GM21360 (cell line): ENCODE measurements around the gene ABLIM3.
A peak's percentile ranks its signal among the peaks of the same experiment; 100 is the strongest.

Experiments
- ATAC-seq: cut with Tn5 transposase; IDR thresholded peaks from one replicate; pipeline ENCODE4 v1.9.1; 2021; ENCODE audit warnings: mild to moderate bottlenecking, moderate library complexity; ENCODE audit not compliant: unreplicated experiment

The ABLIM3 gene

GRCh38 chr5:149156435-149157083 lies 15.3 kb downstream of the ABLIM3 start:
- no peak for ATAC-seq

- ATAC-seq = no peak
These were observed 16.0 kb downstream of the ABLIM3 start for GRCh38 chr5:149157330-149157729.

DNA sequence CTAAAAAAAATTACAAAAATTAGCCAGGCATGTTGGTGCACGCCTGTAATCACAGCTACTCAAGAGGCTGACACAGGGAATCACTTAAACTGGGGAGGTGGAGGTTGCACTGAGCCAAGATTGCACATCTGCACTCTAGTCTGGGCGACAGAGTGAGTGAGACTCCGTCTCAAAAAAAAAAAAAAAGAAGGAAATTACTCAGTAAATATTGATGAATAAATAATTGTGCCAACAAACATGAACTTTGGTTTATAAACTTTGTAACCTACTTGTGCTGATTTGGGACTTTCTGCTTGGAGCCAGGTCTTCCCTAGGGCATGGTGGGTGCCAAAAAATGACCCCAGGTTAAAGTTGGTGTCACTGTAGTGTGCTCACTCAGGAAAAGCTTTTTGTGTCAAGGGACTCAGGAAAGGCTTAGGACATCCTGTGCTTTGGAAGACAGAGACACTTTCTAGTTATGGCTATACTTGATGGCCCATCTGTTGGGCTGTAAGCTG lies 19.0 kb downstream of the ABLIM3 start:
- ATAC-seq = no peak

DNA sequence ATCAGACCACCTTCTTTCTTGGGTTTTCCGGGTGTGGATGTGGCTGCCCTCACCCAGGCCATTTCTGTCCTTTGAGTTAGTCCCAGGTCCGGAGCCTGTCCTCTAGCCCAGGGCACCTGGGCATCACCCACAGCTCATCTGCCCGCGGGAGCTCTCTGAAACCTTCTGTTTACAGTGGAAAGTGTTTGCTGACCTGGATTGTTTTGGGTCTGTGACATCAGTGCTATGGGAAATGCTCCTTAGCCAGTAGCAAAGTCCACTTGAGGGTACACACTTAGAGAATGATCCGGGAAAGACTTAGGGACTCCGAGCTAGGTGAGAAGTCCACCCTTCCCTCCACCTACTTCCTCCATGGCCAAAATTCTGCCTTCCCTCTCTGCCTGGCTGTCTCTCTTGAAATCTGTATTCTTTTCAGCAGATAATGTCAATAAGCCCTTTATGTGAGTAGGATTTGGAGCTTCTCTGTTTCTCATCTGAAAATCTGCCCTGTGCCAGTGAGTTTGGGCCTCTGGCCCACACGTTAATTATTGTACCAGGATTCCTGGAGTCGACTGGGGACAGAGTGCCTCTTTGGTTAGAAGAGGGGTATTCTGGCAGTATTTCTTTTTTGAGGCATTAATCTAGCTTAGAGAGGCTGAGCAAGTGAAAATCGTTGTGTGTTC lies 19.9 kb downstream of the ABLIM3 start:
- no peak for ATAC-seq

GRCh38 chr5:149161850-149162249 lies 20.6 kb downstream of the ABLIM3 start:
- ATAC-seq = no peak

GRCh38 chr5:149162401-149163084 lies 21.2 kb downstream of the ABLIM3 start:
- peak; percentile 83 for ATAC-seq

GRCh38 chr5:149164731-149165130 lies 23.4 kb downstream of the ABLIM3 start:
- no peak for ATAC-seq

- no peak for ATAC-seq
These were observed 24.8 kb downstream of the ABLIM3 start for GRCh38 chr5:149166128-149166527.

DNA sequence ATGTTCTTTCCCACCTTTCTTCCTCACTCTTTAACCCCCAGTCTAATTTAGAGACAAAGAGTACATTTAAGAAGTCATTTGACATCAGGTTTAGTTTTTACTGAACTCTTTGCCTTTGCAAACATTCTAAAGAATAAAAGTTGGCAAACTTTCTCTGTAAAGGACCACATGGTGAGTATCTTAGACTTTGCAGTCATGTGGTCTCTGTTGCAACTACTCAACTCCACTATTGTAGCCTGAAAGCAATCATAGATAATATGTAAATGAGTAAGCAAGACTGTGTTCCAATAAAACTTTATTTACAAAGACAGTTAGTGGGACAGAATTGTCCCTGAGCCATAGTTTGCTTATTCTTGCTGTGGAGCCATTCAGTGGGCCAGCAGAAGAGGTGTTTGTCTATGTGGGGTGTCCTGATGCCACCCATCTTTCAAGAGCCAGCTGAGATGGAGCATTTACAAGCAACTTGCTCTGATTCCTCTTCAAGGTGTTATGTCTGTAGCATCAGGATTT lies 25.4 kb downstream of the ABLIM3 start:
- no peak for ATAC-seq

GRCh38 chr5:149168276-149168906 lies 27.1 kb downstream of the ABLIM3 start:
- ATAC-seq = no peak

DNA sequence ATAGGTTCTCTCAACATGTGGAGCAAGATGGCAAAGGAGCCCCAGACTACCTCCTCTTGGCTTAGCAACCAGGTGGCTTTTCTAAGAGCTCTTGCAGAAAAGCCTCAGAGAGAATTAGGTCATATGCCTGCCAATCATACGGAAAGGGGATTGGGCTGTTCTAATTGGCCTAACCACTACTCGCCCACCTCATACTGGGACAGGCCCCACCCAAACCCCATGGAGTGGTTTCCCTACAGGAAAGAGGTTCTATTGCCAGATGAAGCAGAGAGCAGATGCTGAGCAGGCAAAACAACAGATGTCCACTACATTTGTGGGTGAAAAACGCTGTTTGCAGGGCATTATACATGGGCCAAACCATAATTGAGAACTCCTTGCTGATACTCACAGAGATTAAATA lies 29.0 kb downstream of the ABLIM3 start:
- no peak for ATAC-seq

- ATAC-seq = no peak
These were observed 31.0 kb downstream of the ABLIM3 start for GRCh38 chr5:149172261-149172660.

DNA sequence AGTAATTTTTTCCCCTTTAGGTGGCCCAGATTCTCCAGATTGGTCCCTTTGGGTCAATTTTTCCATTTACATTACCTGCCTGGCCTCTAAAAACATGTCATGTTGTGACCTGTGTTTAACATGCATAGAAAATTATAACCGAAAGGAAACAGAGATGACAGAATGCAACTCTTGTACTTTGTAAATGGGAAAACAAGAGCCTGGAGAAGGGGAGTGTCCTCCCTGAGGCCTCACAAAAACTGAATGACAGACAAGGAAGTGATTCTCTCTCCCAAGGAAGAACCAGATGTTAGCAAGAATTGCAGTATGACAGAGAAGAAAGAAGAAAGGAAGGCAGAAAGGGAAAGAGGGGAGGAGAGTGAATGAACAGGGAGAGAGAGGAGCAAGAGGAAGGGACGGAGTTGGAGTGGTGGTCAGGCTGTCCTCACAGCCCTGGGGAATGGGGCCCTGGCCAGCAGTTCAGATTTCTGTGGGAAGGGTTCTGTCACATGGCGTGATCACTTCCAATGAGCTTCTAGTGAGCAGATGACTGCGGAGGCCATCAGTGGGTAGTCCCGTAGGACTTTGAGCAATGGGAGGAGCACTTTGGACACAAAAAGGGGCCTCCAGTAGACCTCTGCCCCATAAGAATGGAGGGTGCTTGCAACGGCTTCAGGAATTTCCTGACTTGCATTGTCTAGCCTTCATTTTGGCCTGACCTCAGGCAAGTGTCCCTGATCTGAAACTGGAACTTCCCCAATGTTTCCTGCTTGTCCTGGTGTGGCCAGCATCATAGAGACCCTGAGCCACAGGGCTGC lies 31.6 kb downstream of the ABLIM3 start:
- no peak for ATAC-seq

DNA sequence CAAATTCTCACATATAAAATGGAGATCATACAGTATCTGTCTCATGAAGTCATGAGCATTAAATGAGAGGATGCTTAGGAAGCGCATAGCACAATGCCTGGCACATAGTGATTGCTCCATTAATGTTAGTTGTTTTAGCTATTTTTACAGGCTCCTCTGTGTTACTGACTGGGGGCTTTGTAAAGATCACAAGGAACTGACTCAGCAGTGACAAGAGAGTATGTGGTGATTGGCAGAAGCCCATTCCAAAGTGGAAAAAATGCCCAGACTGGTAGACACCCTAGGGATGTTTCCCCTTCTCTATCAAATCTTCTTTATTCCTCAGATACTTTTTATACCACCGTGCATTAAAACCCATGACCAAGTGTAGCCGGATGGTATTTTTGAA lies 33.5 kb downstream of the ABLIM3 start:
- no peak for ATAC-seq

DNA sequence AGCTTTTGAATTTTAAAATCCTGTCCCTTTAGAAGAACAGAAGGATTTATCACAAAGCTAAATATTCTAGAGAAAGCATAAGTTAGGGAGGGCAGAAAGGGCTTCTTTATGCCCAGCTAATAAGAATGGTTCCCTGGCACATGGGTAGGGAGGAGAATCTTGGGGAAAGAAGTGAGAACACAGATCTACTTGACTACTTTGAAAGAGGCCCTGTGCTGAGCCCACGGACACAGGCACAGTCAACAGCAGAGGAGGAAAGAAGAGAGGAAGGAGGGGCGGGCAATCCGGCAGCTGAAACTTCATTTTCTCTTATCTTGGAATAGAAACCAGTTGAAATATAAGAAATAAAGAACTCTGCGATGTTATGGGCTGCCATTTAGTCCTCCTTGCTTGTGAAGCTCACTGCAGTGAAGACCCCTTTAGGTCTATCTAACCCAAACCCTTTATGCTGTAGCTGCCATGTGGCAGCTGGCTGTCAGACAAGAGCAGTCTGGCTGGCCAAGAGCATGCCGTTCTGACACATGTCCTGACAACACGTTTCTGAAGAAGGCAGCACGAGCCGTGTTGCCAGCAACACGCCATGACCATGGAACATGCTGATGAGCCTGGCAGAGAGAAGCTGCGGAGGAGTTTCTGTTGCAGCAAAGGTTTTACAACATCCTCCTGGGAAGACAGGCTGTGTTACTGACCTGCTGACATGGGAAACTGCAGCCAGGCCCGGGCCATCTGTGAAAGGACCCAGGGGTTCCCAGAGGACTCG lies 34.2 kb downstream of the ABLIM3 start:
- no peak for ATAC-seq

DNA sequence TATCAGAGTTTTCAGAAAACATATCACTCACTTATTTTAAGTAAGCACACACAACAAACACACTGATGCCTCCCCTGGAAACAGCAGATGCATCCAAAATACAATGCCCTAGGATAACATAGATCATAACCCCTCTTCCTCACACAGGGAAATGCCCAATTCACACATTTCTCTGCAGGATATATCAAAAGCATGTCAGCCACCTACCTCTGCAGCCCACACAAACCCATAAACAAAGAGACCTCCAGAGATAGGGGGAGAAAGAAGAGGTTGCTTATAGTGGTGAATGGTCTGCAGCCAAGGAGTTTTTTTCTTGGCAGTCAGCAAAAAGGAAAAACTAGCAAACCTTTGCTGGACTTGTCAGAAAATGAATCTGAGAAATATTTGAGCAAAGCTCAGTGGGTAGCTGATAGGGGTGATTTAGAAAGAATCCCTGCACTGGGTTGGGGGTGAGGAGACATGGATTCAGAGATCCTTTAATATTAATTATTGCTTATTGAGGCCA lies 36.1 kb downstream of the ABLIM3 start:
- no peak for ATAC-seq

DNA sequence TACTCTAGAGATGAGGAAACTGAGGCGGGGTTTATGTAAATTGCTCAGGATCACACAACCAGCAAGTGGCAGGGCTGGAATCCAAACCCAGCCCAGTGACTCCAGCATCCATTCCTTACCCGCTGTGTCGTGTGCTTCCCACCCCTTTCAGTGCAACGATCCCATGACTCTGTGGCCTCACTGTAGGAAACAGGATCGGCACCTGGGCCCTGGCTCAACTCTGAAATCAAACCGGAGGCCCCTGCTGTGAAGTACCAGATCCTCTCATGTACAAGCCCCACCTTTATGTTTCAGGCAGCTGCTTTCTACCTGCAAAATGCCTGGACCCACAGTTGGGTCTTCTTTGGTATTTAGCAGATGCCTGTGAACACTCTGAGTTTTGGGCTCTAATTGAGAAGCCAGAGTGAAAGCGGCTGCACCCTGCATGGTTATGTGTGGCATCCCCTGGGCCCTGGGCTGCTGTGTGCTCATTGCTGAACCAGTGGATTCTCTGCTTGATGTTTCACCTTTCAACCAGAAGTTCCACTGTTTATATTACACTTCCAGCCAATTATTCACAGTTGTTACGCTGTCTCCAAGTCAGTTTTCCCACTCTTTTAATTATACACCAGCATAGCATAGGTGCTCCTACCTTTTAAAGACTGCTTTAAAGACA lies 36.7 kb downstream of the ABLIM3 start:
- no peak for ATAC-seq

- ATAC-seq = no peak
These were observed 40.4 kb downstream of the ABLIM3 start for GRCh38 chr5:149181732-149182131.

DNA sequence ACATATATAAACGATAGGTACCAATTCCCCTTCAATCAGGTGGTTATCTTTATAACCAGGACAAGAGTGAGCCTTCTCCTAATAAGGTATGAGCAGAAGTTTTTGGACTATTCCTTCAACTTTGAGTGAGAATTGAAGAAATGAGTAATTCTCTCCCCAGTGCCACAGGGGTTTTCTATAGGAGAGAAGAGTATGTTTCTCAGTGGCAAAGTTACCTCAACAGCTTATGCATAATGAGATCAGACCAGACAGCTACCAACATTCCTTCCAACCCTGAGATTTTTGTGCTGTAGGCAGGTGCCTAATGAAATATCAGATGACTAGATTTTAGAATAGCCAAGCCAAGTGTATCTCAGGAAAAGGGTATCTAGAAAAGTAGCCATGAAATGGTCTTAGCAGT lies 40.9 kb downstream of the ABLIM3 start:
- ATAC-seq = no peak
